Activated T-helper 2 cell treated with anti-CD3 and anti-CD28 coated beads, Interferon-gamma antibody, Interleukin-2, Interleukin-4, amounts not matched to agents 10 μg/mL and 5 μg/mL and 100 μg/mL, durations not matched to agents 14 hours and 24 hours and 36 hours (primary cell): ENCODE measurements around the gene PLXND1. TPM values are rescaled to one million over a fixed set of nuclear protein-coding genes. Genes with fewer than 3 reads are reported as not detected.

ENCODE experiments used
- DNase-seq: peaks from one replicate; pipeline ENCODE4 v3.0.0; 2021; ENCODE audit warnings: low spot score
- H3K27ac Mint-ChIP-seq: one replicate; pipeline ENCODE4 v1.8.0; 2021; ENCODE audit warnings: mixed read lengths
- H3K27me3 Mint-ChIP-seq: one replicate; pipeline ENCODE4 v1.8.0; 2021; ENCODE audit warnings: low read depth, mixed read lengths
- H3K36me3 Mint-ChIP-seq: one replicate; pipeline ENCODE4 v1.8.0; 2021; ENCODE audit warnings: low read depth, mixed read lengths
- H3K4me1 Mint-ChIP-seq: one replicate; pipeline ENCODE4 v1.8.0; 2021; ENCODE audit warnings: low read depth, mixed read lengths
- H3K4me3 Mint-ChIP-seq: one replicate; pipeline ENCODE4 v1.8.0; 2021; ENCODE audit warnings: low read depth, mild to moderate bottlenecking, moderate library complexity, mixed read lengths
- H3K9me3 Mint-ChIP-seq: one replicate; pipeline ENCODE4 v1.8.0; 2021; ENCODE audit warnings: mixed read lengths
- intact Hi-C: fragments of 100-400 bp; cut with micrococcal nuclease; formaldehyde crosslinking; loops from one replicate; pipeline ENCODE4 v1.15.1; 2023
- total RNA-seq: library from RNA; stranded (reverse); gene quantifications from 2 replicates; pipeline ENCODE4 v1.2.3, GENCODE V29; 2022

The PLXND1 gene
- total RNA-seq, 1 donor from 2014 or later, result 1.3 TPM

- H3K9me3 Mint-ChIP-seq, result no peaks in the 10 kb centered on the region
- no peaks in the 10 kb centered on the region for H3K27me3 Mint-ChIP-seq
Measured at GRCh38 chr3:129564981-129565644, 41.4 kb downstream of the PLXND1 start.

GRCh38 chr3:129563850-129564535 lies 42.5 kb downstream of the PLXND1 start:
- no peaks in the 10 kb centered on the region for H3K9me3 Mint-ChIP-seq
- intact Hi-C loops, result no loop called here
- no peak for DNase-seq
- H3K4me3 Mint-ChIP-seq, result no peak overlapping the region
- H3K27me3 Mint-ChIP-seq, result no peaks in the 10 kb centered on the region
- no peak overlapping the region for H3K27ac Mint-ChIP-seq
- no peaks in the 10 kb centered on the region for H3K36me3 Mint-ChIP-seq
- no peaks in the 10 kb centered on the region for H3K4me1 Mint-ChIP-seq

More at GRCh38 chr3:129564981-129565644, 41.4 kb downstream of the PLXND1 start:
- H3K4me1 Mint-ChIP-seq, result no peaks in the 10 kb centered on the region
- H3K27ac Mint-ChIP-seq, result no peak overlapping the region
- no peak overlapping the region for H3K4me3 Mint-ChIP-seq
- intact Hi-C loops, result no loop called here
- DNase-seq, result no peak
- no peaks in the 10 kb centered on the region for H3K36me3 Mint-ChIP-seq

DNA sequence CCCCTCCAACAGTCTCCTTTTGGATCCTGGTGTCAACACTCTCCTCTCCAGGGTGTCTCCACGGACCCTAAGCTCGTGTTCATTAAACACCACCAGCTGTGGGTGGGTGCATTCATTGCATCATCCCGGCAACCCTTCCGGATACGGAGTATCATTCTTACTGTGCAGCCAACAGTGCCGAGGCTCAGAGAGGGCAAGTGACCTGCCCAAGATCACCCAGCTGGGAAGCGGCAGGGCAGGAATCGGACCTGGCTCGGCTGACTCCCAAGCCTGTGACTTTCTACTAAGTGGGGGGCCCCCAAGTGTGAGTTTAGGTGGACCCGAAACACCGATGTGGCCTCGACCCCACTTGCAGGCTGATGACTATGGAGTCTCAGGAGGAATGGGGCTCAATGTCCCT lies 43.1 kb downstream of the PLXND1 start:
- H3K27ac Mint-ChIP-seq, result no peak overlapping the region
- H3K9me3 Mint-ChIP-seq, result no peaks in the 10 kb centered on the region
- DNase-seq, result no peak
- H3K27me3 Mint-ChIP-seq, result no peaks in the 10 kb centered on the region
- intact Hi-C loops, result no loop called here
- H3K4me3 Mint-ChIP-seq, result no peak overlapping the region
- H3K4me1 Mint-ChIP-seq, result no peaks in the 10 kb centered on the region
- no peaks in the 10 kb centered on the region for H3K36me3 Mint-ChIP-seq

GRCh38 chr3:129562803-129563202 lies 43.7 kb downstream of the PLXND1 start:
- no peaks in the 10 kb centered on the region for H3K36me3 Mint-ChIP-seq
- H3K9me3 Mint-ChIP-seq, result no peaks in the 10 kb centered on the region
- no peak overlapping the region for H3K27ac Mint-ChIP-seq

DNA sequence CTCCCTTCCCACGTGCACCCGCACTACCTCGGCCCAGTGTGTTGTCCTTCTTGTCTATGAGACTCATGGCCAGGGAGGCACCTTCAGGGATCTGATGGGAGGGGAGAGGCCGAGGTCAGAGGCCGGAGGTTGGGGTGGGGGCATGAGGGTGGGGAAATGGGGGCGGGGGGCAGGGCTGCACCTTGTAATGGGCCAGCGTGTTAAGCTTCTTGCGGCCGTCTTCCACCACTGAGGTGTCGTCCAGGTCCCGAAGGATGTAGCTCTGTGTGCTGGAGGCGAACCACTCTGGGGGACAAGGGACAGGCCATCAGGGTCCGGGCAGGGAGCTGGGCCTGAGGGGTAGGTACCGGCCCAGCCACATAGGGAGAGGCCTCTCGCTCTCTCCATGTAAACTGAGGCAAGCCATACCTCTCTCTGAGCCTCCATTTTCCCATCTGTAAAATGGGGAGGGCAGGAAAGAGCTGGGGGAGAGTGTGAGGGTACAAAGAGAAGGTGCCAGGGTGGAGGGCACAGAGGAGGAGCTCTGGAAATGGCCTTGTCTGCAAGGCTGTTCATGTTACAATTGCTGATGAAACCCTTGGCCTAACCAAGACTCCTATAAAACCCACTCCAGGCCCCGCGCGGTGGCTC lies 44.7 kb downstream of the PLXND1 start:
- Mint-ChIP-seq H3K27ac (no peak overlapping the region), H3K27me3 (no peaks in the 10 kb centered on the region), H3K4me3 (no peak overlapping the region), H3K36me3 (no peaks in the 10 kb centered on the region), H3K9me3 (no peaks in the 10 kb centered on the region), H3K4me1 (no peaks in the 10 kb centered on the region)
- DNase-seq, result no peak
- intact Hi-C loops, result no loop called here

More at GRCh38 chr3:129562803-129563202, 43.7 kb downstream of the PLXND1 start:
- DNase-seq, result no peak
- H3K4me1 Mint-ChIP-seq, result no peaks in the 10 kb centered on the region
- no peak overlapping the region for H3K4me3 Mint-ChIP-seq
- H3K27me3 Mint-ChIP-seq, result no peaks in the 10 kb centered on the region
- intact Hi-C loops, result no loop called here

DNA sequence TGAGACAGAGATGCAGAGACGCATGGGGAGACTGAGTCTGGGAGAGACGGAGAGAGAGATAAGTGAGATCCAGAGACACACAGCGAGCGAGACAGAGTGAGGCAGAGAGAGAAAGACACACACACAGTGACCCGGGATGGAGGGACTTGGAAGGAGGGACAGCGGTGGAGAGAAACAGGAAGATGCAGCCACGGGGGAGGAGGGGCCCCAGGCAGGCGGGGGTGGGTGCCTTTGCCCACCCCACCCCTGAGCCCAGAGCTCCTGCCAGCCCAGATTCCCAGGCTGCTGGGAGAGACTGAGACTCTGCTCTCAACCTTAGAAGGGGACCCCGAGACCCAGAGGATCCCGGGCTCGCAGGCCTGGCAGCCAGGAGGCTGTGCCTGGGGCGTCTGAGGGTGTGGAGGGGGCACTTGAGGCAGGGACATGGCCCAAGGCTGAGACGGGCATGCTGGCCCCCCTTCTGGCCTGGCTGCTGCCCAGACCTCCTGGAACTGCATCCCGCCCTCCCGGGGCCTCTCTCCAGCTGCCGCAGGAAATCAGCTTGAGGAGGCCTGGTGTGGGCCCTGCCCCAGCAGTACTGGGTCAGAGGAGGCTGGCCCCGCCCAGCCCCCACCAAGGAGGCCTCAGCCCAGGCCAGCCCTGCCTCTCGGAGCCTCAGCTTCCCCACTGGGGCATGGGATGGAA lies 45.4 kb downstream of the PLXND1 start:
- no peak overlapping the region for H3K27ac Mint-ChIP-seq
- DNase-seq, result no peak
- H3K9me3 Mint-ChIP-seq, result no peaks in the 10 kb centered on the region
- no peaks in the 10 kb centered on the region for H3K36me3 Mint-ChIP-seq
- intact Hi-C loops, result no loop called here
- H3K27me3 Mint-ChIP-seq, result no peaks in the 10 kb centered on the region
- no peak overlapping the region for H3K4me3 Mint-ChIP-seq
- no peaks in the 10 kb centered on the region for H3K4me1 Mint-ChIP-seq

DNA sequence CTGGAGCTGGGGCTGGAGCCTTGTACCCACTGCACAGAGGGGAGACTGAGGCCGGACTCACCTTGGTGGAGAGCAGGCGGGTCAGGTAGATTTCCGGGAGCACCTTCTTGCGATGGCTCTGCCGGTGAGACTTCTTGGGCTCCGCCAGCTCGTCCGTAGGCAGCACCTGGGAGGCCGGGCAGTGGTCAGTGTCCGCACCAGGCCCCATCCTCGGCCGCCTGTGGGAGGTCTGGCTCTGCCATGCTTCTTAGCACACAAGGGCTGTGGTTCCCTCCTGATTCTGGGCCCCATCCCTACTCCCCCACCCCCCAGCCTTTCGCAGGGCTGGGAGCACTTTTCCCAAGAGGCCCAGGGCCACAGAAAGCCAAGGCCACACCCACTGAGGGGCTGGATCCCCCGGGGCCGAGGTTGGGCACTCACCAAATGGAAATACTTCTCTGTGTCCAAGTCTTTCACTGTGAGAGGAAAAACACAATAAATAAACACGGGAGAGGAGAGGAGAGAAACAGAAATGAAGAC lies 46.1 kb downstream of the PLXND1 start:
- no peaks in the 10 kb centered on the region for H3K9me3 Mint-ChIP-seq
- no peak overlapping the region for H3K4me3 Mint-ChIP-seq
- intact Hi-C loops, result no loop called here
- DNase-seq, result no peak
- no peaks in the 10 kb centered on the region for H3K36me3 Mint-ChIP-seq
- no peak overlapping the region for H3K27ac Mint-ChIP-seq
- H3K27me3 Mint-ChIP-seq, result no peaks in the 10 kb centered on the region
- H3K4me1 Mint-ChIP-seq, result no peaks in the 10 kb centered on the region

DNA sequence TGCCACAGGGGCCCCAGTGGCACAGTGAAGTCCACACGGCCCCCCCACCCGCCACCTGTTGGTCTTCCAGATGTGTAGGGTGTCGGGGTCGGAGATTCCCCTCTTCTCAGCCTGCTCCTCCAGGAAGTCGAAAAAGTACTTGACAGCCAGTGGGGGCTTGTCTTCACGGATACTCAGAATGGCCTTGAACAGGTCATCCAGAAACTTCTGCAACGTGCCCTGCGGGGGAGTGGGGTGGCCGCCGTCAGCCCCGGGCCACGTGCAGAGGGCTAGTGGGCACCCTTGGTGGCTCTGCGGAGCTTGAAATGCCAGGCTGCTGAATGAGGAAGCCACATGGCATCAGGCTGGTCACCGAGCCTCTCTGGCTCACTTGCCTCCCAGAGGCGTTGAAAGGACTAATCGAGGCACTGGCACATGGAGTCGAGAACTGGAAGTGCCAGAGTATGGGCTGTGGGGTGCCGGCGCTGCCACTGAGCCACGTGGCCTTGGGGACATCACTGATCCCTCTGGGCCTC lies 46.9 kb downstream of the PLXND1 start:
- Mint-ChIP-seq H3K4me1 (no peaks in the 10 kb centered on the region), H3K27ac (no peak overlapping the region), H3K27me3 (no peaks in the 10 kb centered on the region), H3K4me3 (no peak overlapping the region), H3K9me3 (no peaks in the 10 kb centered on the region), H3K36me3 (no peaks in the 10 kb centered on the region)
- no peak for DNase-seq
- intact Hi-C loops, result no loop called here

GRCh38 chr3:129558772-129559564 lies 47.5 kb downstream of the PLXND1 start:
- Mint-ChIP-seq H3K4me3 (no peak overlapping the region), H3K36me3 (no peaks in the 10 kb centered on the region), H3K4me1 (peaks cover 5% of the 10 kb centered on the region), H3K27ac (no peak overlapping the region), H3K27me3 (peaks cover 4% of the 10 kb centered on the region), H3K9me3 (no peaks in the 10 kb centered on the region)
- DNase-seq, result no peak
- intact Hi-C loops, result no loop called here

DNA sequence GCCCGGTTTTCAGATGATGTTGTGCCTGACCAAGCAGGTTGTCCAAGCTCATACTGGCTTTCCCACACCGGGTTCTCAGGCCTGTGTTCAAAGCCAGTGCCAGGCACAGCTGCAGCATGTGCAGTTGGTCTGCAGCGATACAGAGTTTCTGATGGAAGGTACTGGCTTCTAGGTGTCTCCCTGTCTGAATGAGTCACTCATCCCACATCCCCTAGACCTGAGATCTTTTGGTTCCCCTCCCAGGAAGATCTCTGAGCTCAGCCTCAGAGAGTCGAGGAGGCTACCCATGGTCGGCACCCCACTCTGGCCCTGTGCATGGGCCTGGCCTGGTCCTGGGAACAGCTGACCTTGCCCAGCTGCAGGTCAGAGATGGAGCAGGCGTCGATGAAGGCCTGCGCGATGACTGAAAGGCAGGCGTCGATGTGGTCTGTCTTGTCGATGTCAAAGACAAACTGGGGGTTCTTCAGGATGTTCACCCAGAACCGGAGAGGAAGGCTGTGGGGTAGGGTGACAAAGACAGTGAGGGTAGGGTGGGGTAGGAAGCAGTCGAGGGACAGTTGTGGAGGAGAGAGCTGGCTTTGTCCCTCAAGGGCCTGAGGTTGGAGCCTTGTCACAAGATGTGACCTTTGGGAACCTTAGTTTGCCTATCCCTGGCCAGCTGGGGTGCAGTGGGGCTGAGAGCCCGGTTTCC lies 48.2 kb downstream of the PLXND1 start:
- Mint-ChIP-seq H3K9me3 (no peaks in the 10 kb centered on the region), H3K4me1 (peaks cover 9% of the 10 kb centered on the region), H3K27ac (no peak overlapping the region), H3K27me3 (peaks cover 6% of the 10 kb centered on the region), H3K4me3 (no peak overlapping the region), H3K36me3 (no peaks in the 10 kb centered on the region)
- intact Hi-C loops, result no loop called here
- DNase-seq, result no peak

GRCh38 chr3:129557548-129557894 lies 49.0 kb downstream of the PLXND1 start:
- DNase-seq, result no peak
- H3K9me3 Mint-ChIP-seq, result no peaks in the 10 kb centered on the region
- H3K36me3 Mint-ChIP-seq, result no peaks in the 10 kb centered on the region
- intact Hi-C loops, result no loop called here
- peaks cover 6% of the 10 kb centered on the region for H3K27me3 Mint-ChIP-seq
- H3K27ac Mint-ChIP-seq, result no peak overlapping the region
- H3K4me3 Mint-ChIP-seq, result no peak overlapping the region
- H3K4me1 Mint-ChIP-seq, result peaks cover 9% of the 10 kb centered on the region
